Panc1 (cell line): ENCODE measurements around the gene SATB2. TPM values are rescaled to one million over a fixed set of nuclear protein-coding genes. Genes with fewer than 3 reads are reported as not detected.

ENCODE experiments used
- ATAC-seq: fragments of 200-7000 bp; cut with Tn5 transposase; 2 replicates; pipeline ENCODE4 v1.9.1; 2020; ENCODE audit warnings: mild to moderate bottlenecking, moderate library complexity
- BruUV-seq: library from RNA; stranded (reverse); fragments of 400-500 nt; replicated peaks from 2 replicates; lab custom pipeline; 2021; lab: Mats Ljungman, UMichigan
- CTCF ChIA-PET: fragments of 300-600 bp; sonication (Branson Sonifier 250); formaldehyde crosslinking; loops from one replicate; lab custom pipeline; 2022; ENCODE audit warnings: antibody characterized with exemption; lab: Charles Lee
- POLR2A ChIA-PET: fragments of 300-600 bp; sonication (Branson Sonifier 250); formaldehyde crosslinking; loops from one replicate; lab custom pipeline; 2022; ENCODE audit warnings: antibody characterized with exemption; lab: Charles Lee
- DNase-seq: peaks from one replicate; pipeline ENCODE4 v3.0.0-alpha.2; 2010; ENCODE audit warnings: low read depth, low spot score
- H3K27ac ChIP-seq: 2 replicates; pipeline ENCODE4 v1.5.1; 2011; ENCODE audit warnings: mild to moderate bottlenecking, low read length, inconsistent platforms
- H3K27me3 ChIP-seq: fragments of 200-500 bp; sonication (Bioruptor generic); 2 replicates; pipeline ENCODE4 v1.6.0; 2014; ENCODE audit warnings: low read length, inconsistent platforms; ENCODE audit not compliant: control insufficient read depth, insufficient read depth
- H3K36me3 ChIP-seq: fragments of 200-500 bp; sonication (Bioruptor generic); 2 replicates; pipeline ENCODE4 v1.5.1; 2014; ENCODE audit warnings: inconsistent platforms, mild to moderate bottlenecking, low read length, moderate library complexity; ENCODE audit not compliant: control insufficient read depth, insufficient read depth
- H3K4me1 ChIP-seq: 2 replicates; pipeline ENCODE4 v1.5.1; 2011; ENCODE audit warnings: inconsistent platforms, mild to moderate bottlenecking, low read length, moderate library complexity; ENCODE audit not compliant: control insufficient read depth, insufficient read depth
- H3K4me3 ChIP-seq, 2 experiments: 2 replicates each; pipeline ENCODE4 v1.5.1; 2011 to 2012; ENCODE audit warnings: low read depth in 2 of 2, low read length in 2 of 2, mild to moderate bottlenecking in 2 of 2, inconsistent platforms in 1 of 2, moderate library complexity in 1 of 2
- H3K9me3 ChIP-seq: fragments of 200-500 bp; sonication (Bioruptor generic); 2 replicates; pipeline ENCODE4 v1.5.1; 2014; ENCODE audit warnings: low read depth, mild to moderate bottlenecking, inconsistent platforms, low read length, moderate library complexity; ENCODE audit not compliant: control insufficient read depth, insufficient read depth
- CTCF ChIP-seq: fragments of 450-650 bp; IDR thresholded peaks from 2 replicates; pipeline ENCODE4 v1.5.1; 2017; ENCODE audit warnings: mild to moderate bottlenecking
- POLR2AphosphoS5 ChIP-seq: IDR thresholded peaks from 2 replicates; pipeline ENCODE4 v1.6.1; 2012; ENCODE audit warnings: mild to moderate bottlenecking, low read depth, low read length, moderate library complexity
- REST ChIP-seq, 2 experiments: IDR thresholded peaks; 2 replicates each; pipeline ENCODE4 v1.6.1; 2011 to 2012; ENCODE audit warnings: low read depth in 2 of 2, control low read depth in 1 of 2, low read length in 1 of 2, mild to moderate bottlenecking in 1 of 2, moderate library complexity in 1 of 2; ENCODE audit not compliant: insufficient read depth in 1 of 2
- SIN3A ChIP-seq: IDR thresholded peaks from 2 replicates; pipeline ENCODE4 v1.6.1; 2012; ENCODE audit warnings: low read depth, mild to moderate bottlenecking, low read length, moderate library complexity, borderline replicate concordance; ENCODE audit not compliant: insufficient read depth
- TCF7L2 ChIP-seq: IDR thresholded peaks from 2 replicates; pipeline ENCODE4 v1.6.1; 2011; ENCODE audit warnings: mild to moderate bottlenecking, low read depth, low read length, inconsistent platforms
- in situ Hi-C: cut with HindIII; loops from 2 replicates; pipeline ENCODE4 v1.10.0; 2016; ENCODE audit warnings: low sequenced_read_pairs, low pct_unique_long_range_greater_than_20kb
- intact Hi-C: fragments of 100-400 bp; cut with micrococcal nuclease; formaldehyde crosslinking; loops from one replicate; pipeline ENCODE4 v1.10.0; 2022; ENCODE audit not compliant: unreplicated experiment
- total RNA-seq: library from RNA; stranded (reverse); gene quantifications from one replicate; pipeline ENCODE4 v1.2.1, GENCODE V29; 2021; ENCODE audit not compliant: unreplicated experiment

The SATB2 gene
- total RNA-seq, 1 experiment from 2014 or later, result 43.2 TPM

- no peaks in the 10 kb centered on the region for H3K27me3 ChIP-seq
- POLR2A ChIA-PET, result interaction anchor here (1.0 kb wide), 1 partner anchor 8 kb away, joined by 3 read pairs; no protein-coding TSS in a partner anchor
- DNase-seq (no peak), ATAC-seq (no peak)
- CTCF ChIA-PET, result no interaction called here
- peak overlapping the region; percentile 99 for H3K27ac ChIP-seq
- no TSS peak for BruUV-seq
- H3K4me1 ChIP-seq, result peaks cover 12% of the 10 kb centered on the region
- no peaks in the 10 kb centered on the region for H3K9me3 ChIP-seq
- H3K36me3 ChIP-seq, result no peaks in the 10 kb centered on the region
- in situ Hi-C loops, result no loop called here
- intact Hi-C loops, result no loop called here
- H3K4me3 ChIP-seq, result peak overlapping the region; percentile 46 to 74
- TF ChIP-seq REST (IDR thresholded peaks at IDR 0.05; ENCODE audit: insufficient read depth in 1 of 2, low read depth in 2 of 2, low read length in 1 of 2), result no peak
- no peak for TF ChIP-seq TCF7L2
- no peak for TF ChIP-seq POLR2AphosphoS5
- TF ChIP-seq CTCF, result no peak; the same call in none of the 2 replicates
- TF ChIP-seq SIN3A, result no peak
Observed at GRCh38 chr2:199463708-199464605, 6.2 kb upstream of the SATB2 start.

GRCh38 chr2:199462956-199463692 is 5.4 kb upstream of the SATB2 start:
- no TSS peak for BruUV-seq
- peak overlapping the region; percentile 46 to 74 for H3K4me3 ChIP-seq
- H3K4me1 ChIP-seq, result peaks cover 12% of the 10 kb centered on the region
- ATAC-seq, result peak; percentile 75
- H3K27ac ChIP-seq, result peak overlapping the region; percentile 99
- in situ Hi-C loops (no loop called here), intact Hi-C loops (no loop called here)
- CTCF ChIA-PET, result no interaction called here
- H3K9me3 ChIP-seq, result no peaks in the 10 kb centered on the region
- TF ChIP-seq REST (IDR thresholded peaks at IDR 0.05; ENCODE audit: insufficient read depth in 1 of 2, low read depth in 2 of 2, low read length in 1 of 2) (peak in 1 of 2 experiments; percentile 61; a peak in 1 of 4 replicates), CTCF (peak; percentile 94), SIN3A (peak; percentile 43; the same call in 1 of the 2 replicates), POLR2AphosphoS5 (peak; percentile 44; the same call in 1 of the 2 replicates), TCF7L2 (peak; percentile 50; the same call in 1 of the 2 replicates)
- no peaks in the 10 kb centered on the region for H3K27me3 ChIP-seq
- no peaks in the 10 kb centered on the region for H3K36me3 ChIP-seq
- no peak for DNase-seq
- POLR2A ChIA-PET, result interaction anchor here (0.6 to 1.0 kb wide), 2 partner anchors 9 to 394 kb away, joined by 3 read pairs; no protein-coding TSS in a partner anchor
